ENCODE measurements around the gene APCDD1. TPM values are rescaled to one million over a fixed set of nuclear protein-coding genes. Genes with fewer than 3 reads are reported as not detected.
A peak's percentile ranks its signal among the peaks of the same experiment; 100 is the strongest.

The APCDD1 gene
- total RNA-seq, 2 donors from 2014 or later, result 38.2 to 75.8 TPM

GRCh38 chr18:10475276-10475653 is 20.8 kb downstream of the APCDD1 start:
- Histone ChIP-seq H3K4me1 (ENCODE audit: control insufficient read depth in 1 of 2, low read depth in 2 of 2) (peaks cover 6 to 15% of the 10 kb centered on the region in 2 donors), H3K27me3 (replicated peaks; ENCODE audit: insufficient read depth) (no peaks in the 10 kb centered on the region), H3K9me3 (no peaks in the 10 kb centered on the region), H3K27ac (no peak overlapping the region), H3K36me3 (peaks cover 8% of the 10 kb centered on the region), H3K4me3 (no peak overlapping the region)
- TF ChIP-seq, protein P1, sequence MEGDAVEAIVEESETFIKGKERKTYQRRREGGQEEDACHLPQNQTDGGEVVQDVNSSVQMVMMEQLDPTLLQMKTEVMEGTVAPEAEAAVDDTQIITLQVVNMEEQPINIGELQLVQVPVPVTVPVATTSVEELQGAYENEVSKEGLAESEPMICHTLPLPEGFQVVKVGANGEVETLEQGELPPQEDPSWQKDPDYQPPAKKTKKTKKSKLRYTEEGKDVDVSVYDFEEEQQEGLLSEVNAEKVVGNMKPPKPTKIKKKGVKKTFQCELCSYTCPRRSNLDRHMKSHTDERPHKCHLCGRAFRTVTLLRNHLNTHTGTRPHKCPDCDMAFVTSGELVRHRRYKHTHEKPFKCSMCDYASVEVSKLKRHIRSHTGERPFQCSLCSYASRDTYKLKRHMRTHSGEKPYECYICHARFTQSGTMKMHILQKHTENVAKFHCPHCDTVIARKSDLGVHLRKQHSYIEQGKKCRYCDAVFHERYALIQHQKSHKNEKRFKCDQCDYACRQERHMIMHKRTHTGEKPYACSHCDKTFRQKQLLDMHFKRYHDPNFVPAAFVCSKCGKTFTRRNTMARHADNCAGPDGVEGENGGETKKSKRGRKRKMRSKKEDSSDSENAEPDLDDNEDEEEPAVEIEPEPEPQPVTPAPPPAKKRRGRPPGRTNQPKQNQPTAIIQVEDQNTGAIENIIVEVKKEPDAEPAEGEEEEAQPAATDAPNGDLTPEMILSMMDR (IDR thresholded peaks at IDR 0.05), result no peak
- ATAC-seq (ENCODE audit: insufficient number of reproducible peaks, low FRiP score, low read depth) (no peak), DNase-seq (ENCODE audit: low spot score) (no peak)

- Histone ChIP-seq H3K36me3 (peaks cover 8% of the 10 kb centered on the region), H3K9me3 (no peaks in the 10 kb centered on the region), H3K4me1 (ENCODE audit: control insufficient read depth in 1 of 2, low read depth in 2 of 2) (peaks cover 6 to 15% of the 10 kb centered on the region in 2 donors), H3K27me3 (replicated peaks; ENCODE audit: insufficient read depth) (no peaks in the 10 kb centered on the region), H3K4me3 (peak overlapping the region; percentile 29), H3K27ac (no peak overlapping the region)
- ATAC-seq (ENCODE audit: insufficient number of reproducible peaks, low FRiP score, low read depth), result no peak
- TF ChIP-seq, protein P1 (IDR thresholded peaks at IDR 0.05), result no peak
- DNase-seq (ENCODE audit: low spot score), result no peak
These were observed 21.3 kb downstream of the APCDD1 start for GRCh38 chr18:10475654-10476291.

DNA sequence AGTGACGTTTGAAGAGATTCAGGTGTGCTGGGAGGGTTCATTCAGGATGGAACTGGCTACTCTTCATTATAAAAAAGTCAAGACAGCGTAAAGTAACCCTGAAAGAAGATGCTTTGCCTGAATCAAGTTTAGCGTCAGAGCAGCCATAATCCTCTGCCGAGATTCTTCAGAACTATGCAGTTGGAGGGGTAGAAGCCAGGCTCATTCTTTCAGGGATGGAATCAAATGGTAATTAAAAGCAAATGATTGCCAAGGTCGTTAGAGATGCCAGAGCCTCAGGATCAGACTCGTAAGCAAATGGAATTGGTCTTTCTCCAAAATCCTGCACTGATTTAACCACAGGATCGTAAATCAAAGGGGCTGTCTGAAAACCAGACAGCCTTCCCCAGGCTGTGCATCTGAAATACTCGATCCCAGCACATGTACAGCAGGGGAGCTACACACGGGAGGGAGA is 21.9 kb downstream of the APCDD1 start:
- Histone ChIP-seq H3K36me3 (peaks cover 5% of the 10 kb centered on the region), H3K27ac (no peak overlapping the region), H3K9me3 (no peaks in the 10 kb centered on the region), H3K27me3 (replicated peaks; ENCODE audit: insufficient read depth) (no peaks in the 10 kb centered on the region), H3K4me3 (peak overlapping the region; percentile 29), H3K4me1 (ENCODE audit: control insufficient read depth in 1 of 2, low read depth in 2 of 2) (peaks cover 6 to 15% of the 10 kb centered on the region in 2 donors)
- TF ChIP-seq, protein P1 (IDR thresholded peaks at IDR 0.05), result no peak
- no peak for DNase-seq (ENCODE audit: low spot score)
- ATAC-seq (ENCODE audit: insufficient number of reproducible peaks, low FRiP score, low read depth), result no peak

DNA sequence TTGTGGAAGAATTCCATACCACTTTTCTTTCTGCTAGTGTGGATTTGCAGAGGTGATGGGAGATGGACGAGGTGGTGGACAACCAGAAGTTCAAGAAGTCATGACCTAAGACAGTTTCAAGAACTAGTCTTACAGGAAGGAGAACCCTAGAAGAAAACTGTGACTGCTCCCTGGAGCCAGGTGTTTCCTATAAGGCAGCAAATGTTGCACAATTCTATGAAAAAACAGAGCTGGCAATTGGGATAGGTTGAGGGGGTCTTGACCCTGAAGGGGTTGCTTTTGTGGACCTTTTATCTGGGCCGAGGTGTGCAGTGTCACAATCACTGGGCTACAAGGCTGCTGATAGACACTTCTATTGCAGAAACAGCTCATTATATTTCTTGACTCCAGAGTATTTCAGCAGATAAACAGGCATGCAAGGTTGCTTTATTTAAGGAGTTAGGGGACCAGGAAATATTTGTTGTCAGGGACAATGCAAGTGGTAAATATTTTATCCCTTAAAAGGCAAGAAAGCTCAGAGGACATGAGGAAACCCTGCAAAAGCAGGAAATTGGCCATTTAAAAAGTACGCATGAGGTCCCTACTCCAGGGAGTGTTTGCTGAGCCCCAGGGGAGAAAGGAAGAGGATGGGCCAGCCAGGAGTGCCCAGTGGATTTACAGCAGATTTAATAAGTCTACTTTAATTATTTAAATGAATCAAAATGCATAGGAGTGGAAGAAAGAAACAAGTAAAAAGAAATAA is 22.9 kb downstream of the APCDD1 start:
- H3K27ac ChIP-seq, result no peak overlapping the region
- no peak for ATAC-seq (ENCODE audit: insufficient number of reproducible peaks, low FRiP score, low read depth)
- H3K4me1 ChIP-seq (ENCODE audit: control insufficient read depth in 1 of 2, low read depth in 2 of 2), result peaks cover 6 to 15% of the 10 kb centered on the region in 2 donors
- TF ChIP-seq, protein P1 (IDR thresholded peaks at IDR 0.05), result no peak
- no peak overlapping the region for H3K4me3 ChIP-seq
- H3K36me3 ChIP-seq, result peaks cover 5% of the 10 kb centered on the region
- no peak for DNase-seq (ENCODE audit: low spot score)
- no peaks in the 10 kb centered on the region for H3K9me3 ChIP-seq
- no peaks in the 10 kb centered on the region for H3K27me3 ChIP-seq (replicated peaks; ENCODE audit: insufficient read depth)

GRCh38 chr18:10477863-10478260 is 23.4 kb downstream of the APCDD1 start:
- no peak for ATAC-seq (ENCODE audit: insufficient number of reproducible peaks, low FRiP score, low read depth)

More at GRCh38 chr18:10477863-10478260, 23.4 kb downstream of the APCDD1 start:
- no peak for DNase-seq (ENCODE audit: low spot score)
- Histone ChIP-seq H3K27ac (no peak overlapping the region), H3K36me3 (peaks cover 5% of the 10 kb centered on the region), H3K9me3 (no peaks in the 10 kb centered on the region), H3K27me3 (replicated peaks; ENCODE audit: insufficient read depth) (no peaks in the 10 kb centered on the region), H3K4me1 (ENCODE audit: control insufficient read depth in 1 of 2, low read depth in 2 of 2) (peaks cover 6 to 15% of the 10 kb centered on the region in 2 donors), H3K4me3 (no peak overlapping the region)
- TF ChIP-seq, protein P1 (IDR thresholded peaks at IDR 0.05), result no peak

All from thoracic aorta (tissue), 2 donors.